Occipital lobe (tissue), 2 donors: ENCODE measurements around the gene EPHB6. TPM values are rescaled to one million over a fixed set of nuclear protein-coding genes. Genes with fewer than 3 reads are reported as not detected.

Experiments used
- DNase-seq: peaks from one replicate; lab custom pipeline; 2025; lab: John Stamatoyannopoulos, UW
- total RNA-seq: library from RNA; depleted of rRNA; stranded (reverse); fragments of >200 nt; gene quantifications from one replicate; pipeline ENCODE4 v1.2.3, GENCODE V29; 2014

Gene EPHB6
- total RNA-seq: 55.8 TPM

DNA sequence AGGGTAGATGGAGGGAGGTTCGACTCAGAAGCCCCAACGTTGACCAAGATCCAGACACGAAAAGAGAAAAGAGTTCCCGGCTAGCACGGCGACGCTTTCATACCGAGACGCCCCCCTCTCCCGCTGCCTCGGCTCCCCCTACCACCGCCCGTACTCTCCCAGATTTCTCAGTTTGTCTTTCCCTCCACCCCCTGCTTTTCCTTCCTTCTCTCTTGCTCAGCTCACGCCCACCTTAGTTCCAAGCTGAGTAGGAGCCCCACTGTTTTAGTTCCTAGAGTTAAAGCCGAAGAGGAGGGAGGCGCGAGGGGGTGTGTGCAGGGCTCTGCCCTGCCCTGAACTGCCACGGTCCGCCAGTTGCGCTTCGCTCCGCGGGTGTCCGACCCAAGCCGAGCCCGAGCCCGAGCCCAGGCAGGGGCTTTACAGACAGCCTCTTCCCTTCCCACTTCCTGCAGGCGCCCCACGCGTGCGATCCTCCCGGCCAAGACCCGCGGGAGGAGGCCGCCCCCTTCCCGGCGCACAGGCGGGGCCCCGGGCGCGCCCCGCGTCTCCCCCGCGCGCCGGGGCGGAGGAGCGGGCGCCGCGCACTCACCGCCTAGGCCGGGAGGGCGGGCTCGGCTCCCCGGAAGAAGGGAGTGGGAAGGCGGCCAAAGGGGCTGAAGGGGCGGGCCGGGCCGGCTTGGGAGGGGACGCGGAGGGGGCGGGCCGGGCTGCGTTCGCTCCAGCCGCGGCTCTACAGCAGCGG lies at the start of gene EPHB6:
TSS of gene EPHB6 (plus strand) at position 705 of the 742 bp plus-strand sequence. CDS start 8,152 bp downstream, outside the sequence.
- DNase-seq: peak; percentile 50

DNA sequence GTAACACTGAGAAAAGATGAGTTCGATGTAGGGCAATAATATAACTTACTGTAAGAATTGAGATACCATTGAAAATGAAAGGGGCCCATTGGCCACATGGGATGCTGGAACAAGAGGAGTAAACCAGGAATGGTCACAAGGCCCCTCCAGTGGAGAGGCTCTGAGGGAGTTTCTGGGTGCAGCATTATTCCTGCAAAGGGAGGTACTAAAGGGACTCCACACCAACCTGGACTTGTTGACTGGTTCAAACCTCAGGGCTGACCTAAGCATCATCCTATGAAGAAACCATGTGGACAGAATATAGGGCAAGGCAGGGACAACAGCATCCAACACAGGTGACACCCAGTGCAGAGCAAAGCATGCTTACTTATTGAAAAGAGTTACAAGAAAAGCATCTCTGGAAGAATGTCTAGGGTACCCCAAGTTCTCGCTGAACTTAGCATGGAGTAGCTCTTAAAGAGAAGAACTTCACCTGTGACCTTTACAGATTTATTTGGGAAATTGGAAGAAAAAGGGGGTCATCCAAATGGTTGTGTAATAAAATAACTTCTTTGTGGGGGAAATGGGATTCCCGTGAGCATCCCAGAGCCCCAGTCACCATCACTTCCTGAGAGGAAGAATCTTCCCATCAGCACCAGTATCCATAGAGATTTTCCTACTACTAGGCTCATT lies 49.4 kb upstream of the EPHB6 start:
- no peak for DNase-seq

- DNase-seq: no peak
Observed at GRCh38 chr7:142806022-142806356, 48.9 kb upstream of the EPHB6 start.

DNA sequence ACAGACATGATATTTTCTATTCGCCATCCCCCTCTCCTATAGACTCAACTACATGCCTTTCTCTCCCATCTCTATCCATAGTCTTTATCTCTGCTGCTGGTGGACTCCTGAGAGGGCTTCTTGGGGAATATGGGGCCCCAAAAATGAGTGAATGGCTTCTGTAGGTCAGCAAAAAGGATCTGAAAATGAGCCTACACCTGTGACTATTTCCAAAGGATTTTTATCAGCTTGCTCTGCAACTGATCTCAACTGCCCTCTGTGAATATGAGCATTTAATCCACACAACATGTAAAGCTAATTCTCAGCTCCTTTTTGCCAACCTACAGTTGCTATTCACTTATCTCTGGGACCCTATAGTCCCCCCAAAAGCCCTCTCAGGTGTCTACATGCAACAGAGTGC lies 47.9 kb upstream of the EPHB6 start:
- DNase-seq: no peak

GRCh38 chr7:142807855-142808460 lies 46.9 kb upstream of the EPHB6 start:
- DNase-seq: no peak

DNA sequence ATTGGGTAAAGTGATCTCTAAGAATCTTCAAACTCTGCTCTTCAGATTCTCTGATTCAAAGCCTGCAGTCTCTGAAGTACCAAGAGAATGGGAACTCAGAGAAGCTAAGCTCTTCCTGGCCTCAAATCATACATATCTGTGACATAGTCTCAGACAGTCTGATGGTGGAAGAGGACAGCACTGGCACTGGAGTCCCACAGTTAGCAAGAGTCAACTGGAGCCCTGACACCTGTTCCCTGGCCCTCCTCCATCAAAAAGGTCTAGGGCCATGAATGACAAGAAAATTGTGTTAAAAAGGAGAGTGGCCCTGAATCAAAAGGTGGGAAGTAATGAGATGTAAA lies 46.4 kb upstream of the EPHB6 start:
- no peak for DNase-seq

- DNase-seq: no peak
Observed at GRCh38 chr7:142808802-142809583, 45.9 kb upstream of the EPHB6 start.

DNA sequence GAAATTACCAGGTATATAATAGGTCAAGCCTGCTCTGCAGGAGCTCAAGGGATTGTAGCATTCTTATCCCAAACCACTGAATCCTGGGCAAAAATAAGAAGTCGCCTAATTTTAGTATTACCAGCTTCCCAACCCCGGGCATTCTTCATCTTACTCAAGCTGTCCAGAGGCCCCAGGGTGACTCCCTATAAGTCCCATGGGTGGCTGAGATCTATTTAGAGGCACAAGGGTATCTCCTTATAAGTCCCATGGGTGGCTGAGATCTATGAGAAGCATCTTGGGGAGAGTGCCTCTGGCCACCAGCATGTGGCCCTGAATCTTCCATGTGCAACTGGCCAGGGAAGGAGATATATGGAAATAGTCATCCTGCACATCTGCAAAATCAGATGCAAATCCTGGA lies 45.2 kb upstream of the EPHB6 start:
- no peak for DNase-seq

- no peak for DNase-seq
Observed at GRCh38 chr7:142811154-142811737, 43.6 kb upstream of the EPHB6 start.

- no peak for DNase-seq
Observed at GRCh38 chr7:142812437-142813215, 42.2 kb upstream of the EPHB6 start.

- DNase-seq: no peak
Observed at GRCh38 chr7:142813226-142813625, 41.6 kb upstream of the EPHB6 start.

DNA sequence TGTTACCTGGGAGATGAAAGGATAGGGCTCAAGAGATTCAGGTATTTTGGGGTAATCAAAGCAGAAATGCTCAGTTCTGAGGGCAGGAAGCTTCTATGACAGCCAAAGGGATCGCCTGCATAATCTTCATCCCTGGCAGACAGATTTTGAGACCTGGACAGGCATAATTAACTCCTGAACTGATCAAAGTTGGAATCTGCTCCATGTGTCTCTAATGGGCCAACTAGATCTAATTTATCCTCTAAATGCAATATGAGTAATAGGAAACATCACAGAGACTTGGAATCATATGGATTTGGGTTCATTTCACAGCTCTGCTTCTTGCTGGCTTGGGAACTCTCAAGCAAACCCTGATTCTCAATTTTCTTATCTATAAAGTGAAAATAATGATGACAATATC lies 41.2 kb upstream of the EPHB6 start:
- DNase-seq: no peak

- DNase-seq: no peak
Observed at GRCh38 chr7:142814451-142814850, 40.4 kb upstream of the EPHB6 start.

DNA sequence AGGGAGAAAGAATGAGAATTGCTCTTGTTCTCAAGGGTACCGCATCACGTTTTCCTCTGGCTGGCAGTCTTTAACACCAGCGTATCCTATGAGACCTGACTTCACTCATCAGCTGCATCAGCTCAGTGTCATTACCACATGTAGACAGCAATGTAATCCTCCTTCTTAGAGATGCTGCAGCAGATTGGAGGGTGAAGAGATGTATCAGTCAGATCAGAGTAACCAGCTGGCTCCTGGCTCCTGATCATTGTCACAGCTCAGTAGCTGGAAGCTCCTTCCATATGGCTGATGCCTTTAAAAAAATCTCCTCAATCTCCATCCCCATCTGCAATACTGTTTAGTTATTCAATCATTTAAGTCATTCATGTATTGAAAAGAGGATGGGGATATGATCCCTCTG lies 39.7 kb upstream of the EPHB6 start:
- no peak for DNase-seq

DNA sequence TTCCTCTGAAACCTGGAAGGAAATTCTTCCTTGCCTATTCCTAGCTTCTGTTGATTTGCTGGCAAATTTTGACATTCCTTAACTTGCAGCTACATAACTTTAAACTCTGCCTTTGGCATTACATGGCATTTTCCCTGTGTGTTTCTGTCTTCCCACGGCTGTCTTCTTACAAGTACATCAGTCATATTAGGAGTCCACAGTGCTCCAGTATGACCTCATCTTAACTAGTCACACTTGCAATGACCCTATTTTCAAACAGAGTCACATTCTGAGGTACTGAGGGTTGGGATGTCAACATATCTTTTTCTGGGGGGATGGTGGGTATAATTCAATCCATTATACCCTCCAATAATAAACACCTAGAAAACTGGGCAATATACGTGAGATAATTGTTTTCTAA lies 37.4 kb upstream of the EPHB6 start:
- no peak for DNase-seq

GRCh38 chr7:142819530-142819929 lies 35.3 kb upstream of the EPHB6 start:
- no peak for DNase-seq

- DNase-seq: no peak
Observed at GRCh38 chr7:142822714-142823113, 32.2 kb upstream of the EPHB6 start.

- no peak for DNase-seq
Observed at GRCh38 chr7:142827951-142828500, 26.9 kb upstream of the EPHB6 start.

GRCh38 chr7:142832417-142832816 lies 22.5 kb upstream of the EPHB6 start:
- no peak for DNase-seq

GRCh38 chr7:142833174-142834048 lies 21.5 kb upstream of the EPHB6 start:
- no peak for DNase-seq
